Stimulated activated CD8-positive, alpha-beta memory T cell treated with anti-CD3 and anti-CD28 coated beads, Interleukin-4, amount 100 ng/mL, for 48 hours (primary cell): ENCODE data around the gene ZNRF2.
A peak's percentile ranks its signal among the peaks of the same experiment; 100 is the strongest.

Experiments
- DNase-seq: peaks from one replicate; pipeline ENCODE4 v3.0.0-alpha.2; 2020

The ZNRF2 gene

GRCh38 chr7:30323006-30323355 is 38.6 kb downstream of the ZNRF2 start:
- DNase-seq, result no peak

GRCh38 chr7:30327813-30328212 is 43.4 kb downstream of the ZNRF2 start:
- DNase-seq, result no peak

GRCh38 chr7:30328381-30328780 is 44.0 kb downstream of the ZNRF2 start:
- DNase-seq, result no peak

- DNase-seq, result no peak
Observed at GRCh38 chr7:30329716-30330115, 45.3 kb downstream of the ZNRF2 start.

- no peak for DNase-seq
Observed at GRCh38 chr7:30330134-30331111, 46.0 kb downstream of the ZNRF2 start.

- no peak for DNase-seq
Observed at GRCh38 chr7:30331338-30331737, 46.9 kb downstream of the ZNRF2 start.

- DNase-seq, result no peak
Observed at GRCh38 chr7:30332549-30332948, 48.2 kb downstream of the ZNRF2 start.

- DNase-seq, result no peak
Observed at GRCh38 chr7:30335763-30336487, 51.5 kb downstream of the ZNRF2 start.

GRCh38 chr7:30344513-30344912 is 60.1 kb downstream of the ZNRF2 start:
- DNase-seq, result no peak

- no peak for DNase-seq
Observed at GRCh38 chr7:30347226-30348082, 63.1 kb downstream of the ZNRF2 start.

GRCh38 chr7:30348083-30348560 is 63.7 kb downstream of the ZNRF2 start:
- DNase-seq, result peak; percentile 30

GRCh38 chr7:30349170-30349569 is 64.8 kb downstream of the ZNRF2 start:
- no peak for DNase-seq

GRCh38 chr7:30349816-30350215 is 65.4 kb downstream of the ZNRF2 start:
- no peak for DNase-seq

GRCh38 chr7:30351286-30351685 is 66.9 kb downstream of the ZNRF2 start:
- DNase-seq, result no peak

GRCh38 chr7:30351724-30352123 is 67.3 kb downstream of the ZNRF2 start:
- DNase-seq, result no peak

- DNase-seq, result no peak
Observed at GRCh38 chr7:30352169-30352568, 67.8 kb downstream of the ZNRF2 start.

GRCh38 chr7:30353532-30353931 is 69.1 kb downstream of the ZNRF2 start:
- no peak for DNase-seq

GRCh38 chr7:30353932-30354607 is 69.7 kb downstream of the ZNRF2 start:
- DNase-seq, result no peak

GRCh38 chr7:30354791-30355190 is 70.4 kb downstream of the ZNRF2 start:
- no peak for DNase-seq

- DNase-seq, result no peak
Observed at GRCh38 chr7:30359957-30360356, 75.6 kb downstream of the ZNRF2 start.

GRCh38 chr7:30363778-30364563 is 79.6 kb downstream of the ZNRF2 start:
- DNase-seq, result no peak

- DNase-seq, result no peak
Observed at GRCh38 chr7:30364773-30365172, 80.4 kb downstream of the ZNRF2 start.
